Stimulated activated naive B cell treated with anti-CD40 and anti-IgM and Interleukin-4, amounts not matched to agents 10 μg/mL and 1 μg/mL and 100 μg/mL, for 72 hours (primary cell): ENCODE data around the gene LRRTM3.

Experiments used
- ATAC-seq, 2 donors: fragments of 150-1000 bp; cut with Tn5 transposase; replicated peaks; 2 replicates each; pipeline ENCODE4 v1.10.0; 2021; ENCODE audit warnings: moderate library complexity in 1 of 2
- DNase-seq: peaks from one replicate; pipeline ENCODE4 v3.0.0; 2021
- H3K27ac Mint-ChIP-seq: one replicate; pipeline ENCODE4 v1.8.0; 2022; ENCODE audit warnings: mild to moderate bottlenecking, mixed read lengths
- H3K27me3 Mint-ChIP-seq, 2 donors: one replicate each; pipeline ENCODE4 v1.8.0; 2022; ENCODE audit warnings: mixed read lengths in 2 of 2
- H3K36me3 Mint-ChIP-seq, 2 donors: one replicate each; pipeline ENCODE4 v1.8.0; 2022; ENCODE audit warnings: mixed read lengths in 2 of 2, mild to moderate bottlenecking in 1 of 2
- H3K4me1 Mint-ChIP-seq, 2 donors: one replicate each; pipeline ENCODE4 v1.8.0; 2022; ENCODE audit warnings: mixed read lengths in 2 of 2, mild to moderate bottlenecking in 1 of 2
- H3K4me3 Mint-ChIP-seq, 2 donors: one replicate each; pipeline ENCODE4 v1.8.0; 2022; ENCODE audit warnings: mild to moderate bottlenecking in 2 of 2, mixed read lengths in 2 of 2, moderate library complexity in 1 of 2
- H3K9me3 Mint-ChIP-seq, 2 donors: one replicate each; pipeline ENCODE4 v1.8.0; 2022; ENCODE audit warnings: mixed read lengths in 2 of 2, mild to moderate bottlenecking in 1 of 2

The LRRTM3 gene

DNA sequence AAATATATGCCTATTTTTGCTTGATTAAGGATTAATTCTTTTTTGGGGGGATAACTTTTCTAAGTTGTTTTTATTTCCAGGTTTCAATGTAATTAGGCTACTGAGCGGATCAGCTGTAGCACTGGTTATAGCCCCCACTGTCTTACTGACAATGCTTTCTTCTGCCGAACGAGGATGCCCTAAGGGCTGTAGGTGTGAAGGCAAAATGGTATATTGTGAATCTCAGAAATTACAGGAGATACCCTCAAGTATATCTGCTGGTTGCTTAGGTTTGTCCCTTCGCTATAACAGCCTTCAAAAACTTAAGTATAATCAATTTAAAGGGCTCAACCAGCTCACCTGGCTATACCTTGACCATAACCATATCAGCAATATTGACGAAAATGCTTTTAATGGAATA is 1.0 kb downstream of the LRRTM3 start:
- H3K27me3 Mint-ChIP-seq, result peaks cover 20 to 33% of the 10 kb centered on the region in 2 donors
- peaks cover 2 to 4% of the 10 kb centered on the region in 2 donors for H3K4me1 Mint-ChIP-seq
- H3K36me3 Mint-ChIP-seq, result no peaks in the 10 kb centered on the region
- no peak overlapping the region for H3K4me3 Mint-ChIP-seq
- no peak for DNase-seq
- ATAC-seq, result no peak
- no peak overlapping the region for H3K27ac Mint-ChIP-seq
- H3K9me3 Mint-ChIP-seq, result no peaks in the 10 kb centered on the region

GRCh38 chr10:66927251-66927935 is 1.6 kb downstream of the LRRTM3 start:
- no peak for DNase-seq
- peaks cover 2 to 4% of the 10 kb centered on the region in 2 donors for H3K4me1 Mint-ChIP-seq
- H3K27ac Mint-ChIP-seq, result no peak overlapping the region
- no peaks in the 10 kb centered on the region for H3K9me3 Mint-ChIP-seq
- H3K4me3 Mint-ChIP-seq, result no peak overlapping the region
- ATAC-seq, result no peak
- H3K27me3 Mint-ChIP-seq, result peaks cover 20 to 33% of the 10 kb centered on the region in 2 donors
- no peaks in the 10 kb centered on the region for H3K36me3 Mint-ChIP-seq

GRCh38 chr10:66927971-66928770 is 2.3 kb downstream of the LRRTM3 start:
- H3K36me3 Mint-ChIP-seq, result no peaks in the 10 kb centered on the region
- peaks cover 2 to 4% of the 10 kb centered on the region in 2 donors for H3K4me1 Mint-ChIP-seq
- no peak overlapping the region for H3K27ac Mint-ChIP-seq
- DNase-seq (no peak), ATAC-seq (no peak)
- H3K9me3 Mint-ChIP-seq, result no peaks in the 10 kb centered on the region
- H3K27me3 Mint-ChIP-seq, result peaks cover 20 to 33% of the 10 kb centered on the region in 2 donors
- no peak overlapping the region for H3K4me3 Mint-ChIP-seq

GRCh38 chr10:66928776-66929175 is 2.9 kb downstream of the LRRTM3 start:
- DNase-seq (no peak), ATAC-seq (no peak)
- Mint-ChIP-seq H3K27me3 (peaks cover 20 to 33% of the 10 kb centered on the region in 2 donors), H3K27ac (no peak overlapping the region), H3K36me3 (no peaks in the 10 kb centered on the region), H3K9me3 (no peaks in the 10 kb centered on the region), H3K4me1 (peaks cover 2 to 4% of the 10 kb centered on the region in 2 donors), H3K4me3 (no peak overlapping the region)

- DNase-seq, result no peak
- Mint-ChIP-seq H3K36me3 (no peaks in the 10 kb centered on the region), H3K4me1 (peaks cover 2 to 4% of the 10 kb centered on the region in 2 donors), H3K4me3 (no peak overlapping the region), H3K9me3 (no peaks in the 10 kb centered on the region), H3K27me3 (peaks cover 20 to 33% of the 10 kb centered on the region in 2 donors), H3K27ac (no peak overlapping the region)
- no peak for ATAC-seq
These were observed 3.5 kb downstream of the LRRTM3 start for GRCh38 chr10:66929375-66929774.

GRCh38 chr10:66931340-66931948 is 5.6 kb downstream of the LRRTM3 start:
- Mint-ChIP-seq H3K4me3 (no peak overlapping the region), H3K9me3 (no peaks in the 10 kb centered on the region), H3K4me1 (peaks cover 0 to 2% of the 10 kb centered on the region in 2 donors), H3K36me3 (no peaks in the 10 kb centered on the region), H3K27ac (no peak overlapping the region), H3K27me3 (peaks cover 16 to 28% of the 10 kb centered on the region in 2 donors)
- DNase-seq (no peak), ATAC-seq (peak; percentile 44 to 54)

- ATAC-seq (no peak), DNase-seq (no peak)
- H3K27me3 Mint-ChIP-seq, result peaks cover 16 to 27% of the 10 kb centered on the region in 2 donors
- H3K9me3 Mint-ChIP-seq, result no peaks in the 10 kb centered on the region
- peaks cover 0 to 2% of the 10 kb centered on the region in 2 donors for H3K4me1 Mint-ChIP-seq
- H3K27ac Mint-ChIP-seq, result no peak overlapping the region
- H3K36me3 Mint-ChIP-seq, result no peaks in the 10 kb centered on the region
- H3K4me3 Mint-ChIP-seq, result no peak overlapping the region
These were observed 6.1 kb downstream of the LRRTM3 start for GRCh38 chr10:66931949-66932343.

- no peaks in the 10 kb centered on the region for H3K4me1 Mint-ChIP-seq
- no peak overlapping the region for H3K27ac Mint-ChIP-seq
- DNase-seq, result no peak
- peaks cover 0 to 5% of the 10 kb centered on the region in 2 donors for H3K27me3 Mint-ChIP-seq
- ATAC-seq, result no peak
- no peaks in the 10 kb centered on the region for H3K9me3 Mint-ChIP-seq
- H3K4me3 Mint-ChIP-seq, result no peak overlapping the region
- no peaks in the 10 kb centered on the region for H3K36me3 Mint-ChIP-seq
These were observed 8.9 kb downstream of the LRRTM3 start for GRCh38 chr10:66934711-66935110.

GRCh38 chr10:66940965-66941364 is 15.1 kb downstream of the LRRTM3 start:
- DNase-seq (no peak), ATAC-seq (no peak)
- Mint-ChIP-seq H3K4me1 (no peaks in the 10 kb centered on the region), H3K27ac (no peak overlapping the region), H3K36me3 (no peaks in the 10 kb centered on the region), H3K27me3 (peaks cover 0 to 5% of the 10 kb centered on the region in 2 donors), H3K9me3 (no peaks in the 10 kb centered on the region), H3K4me3 (no peak overlapping the region)

- DNase-seq, result no peak
- ATAC-seq, result no peak
- no peak overlapping the region for H3K27ac Mint-ChIP-seq
- no peaks in the 10 kb centered on the region for H3K4me1 Mint-ChIP-seq
- H3K27me3 Mint-ChIP-seq, result peaks cover 0 to 2% of the 10 kb centered on the region in 2 donors
- no peaks in the 10 kb centered on the region for H3K36me3 Mint-ChIP-seq
- no peaks in the 10 kb centered on the region for H3K9me3 Mint-ChIP-seq
- no peak overlapping the region for H3K4me3 Mint-ChIP-seq
These were observed 15.7 kb downstream of the LRRTM3 start for GRCh38 chr10:66941491-66941890.

DNA sequence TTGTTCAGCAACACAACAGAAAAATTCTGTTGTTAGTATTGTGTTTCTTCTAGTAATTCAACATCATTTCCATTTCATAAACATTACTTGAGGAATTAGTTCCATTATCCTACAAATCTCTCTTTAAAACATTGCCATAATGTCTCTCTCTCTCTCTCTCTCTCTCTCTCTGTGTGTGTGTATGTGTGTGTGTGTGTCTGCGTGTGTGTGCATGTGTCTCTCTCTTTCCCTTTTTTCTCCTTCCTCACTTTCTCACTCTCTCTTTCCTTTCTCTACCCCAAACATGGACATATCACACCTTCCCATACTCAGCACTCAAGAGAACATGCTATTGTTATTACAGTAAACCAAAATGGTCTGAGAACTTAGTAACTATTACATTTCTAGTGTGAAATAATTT is 16.6 kb downstream of the LRRTM3 start:
- no peak overlapping the region for H3K27ac Mint-ChIP-seq
- ATAC-seq (no peak), DNase-seq (no peak)
- no peaks in the 10 kb centered on the region for H3K36me3 Mint-ChIP-seq
- no peaks in the 10 kb centered on the region for H3K4me1 Mint-ChIP-seq
- H3K9me3 Mint-ChIP-seq, result no peaks in the 10 kb centered on the region
- H3K4me3 Mint-ChIP-seq, result no peak overlapping the region
- H3K27me3 Mint-ChIP-seq, result no peaks in the 10 kb centered on the region

DNA sequence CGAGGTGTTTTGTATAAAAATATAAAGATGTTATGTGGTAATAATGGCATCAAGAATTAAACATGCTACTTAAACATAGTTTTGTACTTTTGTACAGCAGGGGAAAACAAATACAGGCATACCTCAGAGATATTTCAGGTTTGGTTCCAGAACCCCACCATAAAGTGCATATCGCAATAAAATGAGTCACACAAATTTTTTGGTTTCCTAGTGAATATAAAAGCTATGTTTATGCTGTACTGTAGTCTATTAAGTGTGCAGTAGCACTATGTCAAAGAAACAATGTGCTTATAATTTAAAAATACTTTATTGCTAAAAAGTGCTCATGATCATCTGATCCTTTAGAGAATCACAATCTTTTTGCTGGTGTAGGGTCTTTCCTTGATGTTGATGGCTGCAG is 17.8 kb downstream of the LRRTM3 start:
- no peaks in the 10 kb centered on the region for H3K4me1 Mint-ChIP-seq
- DNase-seq (no peak), ATAC-seq (no peak)
- H3K36me3 Mint-ChIP-seq, result no peaks in the 10 kb centered on the region
- H3K27ac Mint-ChIP-seq, result no peak overlapping the region
- no peaks in the 10 kb centered on the region for H3K9me3 Mint-ChIP-seq
- H3K27me3 Mint-ChIP-seq, result no peaks in the 10 kb centered on the region
- no peak overlapping the region for H3K4me3 Mint-ChIP-seq

DNA sequence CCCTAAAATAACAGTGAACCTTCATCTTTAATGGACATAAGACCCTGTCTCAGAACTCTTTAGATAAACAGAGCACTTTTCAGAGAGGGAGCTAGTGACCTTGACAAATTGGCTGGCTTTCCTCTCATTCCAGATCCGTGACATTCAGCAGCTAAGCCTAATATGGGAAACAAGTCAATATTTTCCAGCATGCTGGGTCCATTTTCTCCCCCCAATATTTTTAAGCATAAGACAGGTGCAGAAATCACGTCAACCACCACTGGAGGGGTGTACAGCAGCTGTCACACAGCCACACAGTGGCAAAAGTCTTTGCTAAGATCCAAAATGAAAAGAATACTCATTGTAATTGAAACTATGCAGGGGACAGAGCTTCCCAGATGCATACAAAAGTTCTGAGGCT is 26.1 kb downstream of the LRRTM3 start:
- no peak for DNase-seq
- H3K4me1 Mint-ChIP-seq, result no peaks in the 10 kb centered on the region
- no peaks in the 10 kb centered on the region for H3K36me3 Mint-ChIP-seq
- no peak for ATAC-seq
- H3K27me3 Mint-ChIP-seq, result no peaks in the 10 kb centered on the region
- no peaks in the 10 kb centered on the region for H3K9me3 Mint-ChIP-seq
- H3K4me3 Mint-ChIP-seq, result no peak overlapping the region
- no peak overlapping the region for H3K27ac Mint-ChIP-seq

DNA sequence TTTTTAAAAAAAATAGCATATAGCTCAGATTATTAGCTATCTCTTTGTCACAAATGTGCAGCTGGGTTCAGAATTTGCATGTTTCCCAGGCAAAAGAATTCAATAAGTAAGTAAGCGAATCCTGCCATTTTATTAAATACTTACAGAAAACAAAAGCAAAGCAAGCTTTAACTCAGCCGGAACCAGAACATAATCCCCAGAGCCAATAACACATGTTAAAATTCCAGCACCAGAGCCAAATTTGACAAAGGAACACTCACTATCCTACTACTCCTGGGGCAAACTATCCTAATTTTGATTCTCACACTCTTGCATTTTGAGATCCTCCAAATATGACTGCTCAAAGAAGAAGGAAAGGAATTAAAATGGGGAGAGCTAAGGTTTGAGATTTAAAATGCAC is 32.6 kb downstream of the LRRTM3 start:
- ATAC-seq (no peak), DNase-seq (no peak)
- Mint-ChIP-seq H3K36me3 (no peaks in the 10 kb centered on the region), H3K9me3 (peaks cover 0 to under 1% of the 10 kb centered on the region in 2 donors), H3K4me3 (no peak overlapping the region), H3K27me3 (no peaks in the 10 kb centered on the region), H3K27ac (no peak overlapping the region), H3K4me1 (no peaks in the 10 kb centered on the region)

DNA sequence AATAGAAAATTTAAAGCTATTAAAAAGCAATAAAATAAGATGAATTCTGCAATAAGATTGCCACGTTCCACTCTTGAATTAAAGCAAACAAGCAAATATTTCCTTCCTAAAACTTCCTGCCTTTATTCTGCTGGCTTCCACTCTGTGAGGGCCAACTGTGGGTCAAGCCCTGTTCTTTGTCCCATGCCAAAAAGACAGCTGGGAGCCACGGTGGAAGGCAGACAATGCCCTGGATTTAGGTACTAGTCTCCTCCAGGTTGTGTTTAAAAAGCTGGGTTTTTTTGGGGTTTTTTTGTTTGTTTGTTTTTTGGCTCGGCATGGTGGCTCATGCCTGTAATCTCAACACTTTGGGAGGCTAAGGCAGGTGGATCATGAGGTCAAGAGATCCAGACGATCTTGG is 39.1 kb downstream of the LRRTM3 start:
- no peaks in the 10 kb centered on the region for H3K27me3 Mint-ChIP-seq
- no peak overlapping the region for H3K4me3 Mint-ChIP-seq
- no peaks in the 10 kb centered on the region for H3K36me3 Mint-ChIP-seq
- ATAC-seq (no peak), DNase-seq (no peak)
- no peaks in the 10 kb centered on the region for H3K4me1 Mint-ChIP-seq
- peaks cover 0 to 1% of the 10 kb centered on the region in 2 donors for H3K9me3 Mint-ChIP-seq
- no peak overlapping the region for H3K27ac Mint-ChIP-seq
